HepG2 (cell line): Measurements from ENCODE around the gene TNFRSF13B. TPM values are rescaled to one million over a fixed set of nuclear protein-coding genes. Genes with fewer than 3 reads are reported as not detected.

Experiments used
- ATAC-seq: fragments of 200-7000 bp; cut with Tn5 transposase; 3 replicates; pipeline ENCODE4 v1.9.1; 2020; ENCODE audit warnings: mild to moderate bottlenecking, moderate library complexity
- BruUV-seq: library from RNA; stranded (reverse); fragments of 400-500 nt; replicated peaks from 2 replicates; lab custom pipeline; 2021; lab: Mats Ljungman, UMichigan
- CTCF ChIA-PET: fragments of 300-600 bp; formaldehyde crosslinking; extraction: SDS; loops from one replicate; lab custom pipeline; 2021; ENCODE audit warnings: low total read pairs, inconsistent platforms, low intra/inter-chr PET ratio; lab: Yijun Ruan, JAX
- POLR2A ChIA-PET: fragments of 350-600 bp; sonication (Branson Sonifier 250); formaldehyde crosslinking; loops from one replicate; lab custom pipeline; 2020; ENCODE audit warnings: antibody characterized with exemption, inconsistent platforms; lab: Yijun Ruan, JAX
- DNase-seq: peaks from one replicate; pipeline ENCODE4 v3.0.0-alpha.2; 2015; ENCODE audit warnings: low spot score
- FAIRE-seq: peaks from 3 replicates; lab custom pipeline; 2011; peaks lifted over from hg19 to GRCh38; lab: Jason Lieb, UNC
- H2AFZ ChIP-seq: one replicate; pipeline ENCODE4 v1.6.1; 2011; ENCODE audit warnings: low read length, inconsistent platforms
- H3K27ac ChIP-seq: fragments of 300-600 bp; 3 replicates; pipeline ENCODE4 v1.8.0; 2011; ENCODE audit warnings: mixed run types, mild to moderate bottlenecking, mixed read lengths, low read length, inconsistent platforms; ENCODE audit not compliant: insufficient read depth; ENCODE audit errors: extremely low read length
- H3K27me3 ChIP-seq, 2 experiments: fragments of 200-600 bp in 1 of 2; 2 replicates in 1 of 2; 3 replicates in 1 of 2; pipeline versions ENCODE4 v1.6.0 to v1.8.0; 2011; ENCODE audit warnings: low read length in 2 of 2, mild to moderate bottlenecking in 2 of 2, moderate library complexity in 2 of 2, inconsistent platforms in 1 of 2; ENCODE audit not compliant: insufficient read depth in 2 of 2, control insufficient read depth in 1 of 2
- H3K36me3 ChIP-seq, 2 experiments: fragments of 200-600 bp in 1 of 2; replicated peaks in 1 of 2; 2 replicates in 1 of 2; 3 replicates in 1 of 2; pipeline versions ENCODE4 v1.5.1 to v1.8.0; 2011; ENCODE audit warnings: low read length in 2 of 2, inconsistent platforms in 1 of 2; ENCODE audit not compliant: insufficient read depth in 2 of 2, control insufficient read depth in 1 of 2
- H3K4me1 ChIP-seq: 2 replicates; pipeline ENCODE4 v1.5.1; 2012; ENCODE audit warnings: low read length, inconsistent platforms; ENCODE audit not compliant: insufficient read depth
- H3K4me2 ChIP-seq: 2 replicates; pipeline ENCODE4 v1.6.0; 2011; ENCODE audit warnings: low read depth, low read length, inconsistent platforms
- H3K4me3 ChIP-seq, 3 experiments: fragments of 200-600 bp in 1 of 3; sonication (generic), shearing (Covaris generic) in 1 of 3; replicated peaks in 1 of 3; 2 replicates each; pipeline ENCODE4 v1.5.1; 2011 to 2016; ENCODE audit warnings: low read length in 3 of 3, inconsistent platforms in 2 of 3, low read depth in 2 of 3, mild to moderate bottlenecking in 2 of 3, control low read depth in 1 of 3, mixed read lengths in 1 of 3; ENCODE audit not compliant: insufficient read depth in 1 of 3
- H3K79me2 ChIP-seq: one replicate; pipeline ENCODE4 v1.6.1; 2011; ENCODE audit warnings: low read length, inconsistent platforms; ENCODE audit not compliant: insufficient read depth
- H3K9ac ChIP-seq: 2 replicates; pipeline ENCODE4 v1.6.0; 2011; ENCODE audit warnings: mild to moderate bottlenecking, low read depth, low read length, inconsistent platforms; ENCODE audit not compliant: insufficient read depth
- H3K9me3 ChIP-seq: 2 replicates; pipeline ENCODE4 v1.5.1; 2012; ENCODE audit warnings: mild to moderate bottlenecking, low read length
- H4K20me1 ChIP-seq: 2 replicates; pipeline ENCODE4 v1.6.0; 2011; ENCODE audit warnings: inconsistent platforms, mild to moderate bottlenecking, low read length, moderate library complexity; ENCODE audit not compliant: insufficient read depth
- CEBPB ChIP-seq: IDR thresholded peaks from 2 replicates; pipeline ENCODE4 v1.6.1; 2011; ENCODE audit warnings: low read depth, low read length, improper control_type of control experiment, borderline replicate concordance
- DPF2 ChIP-seq: sonication (generic); formaldehyde crosslinking; IDR thresholded peaks from 2 replicates; pipeline ENCODE4 v1.4.0; 2020; ENCODE audit warnings: mild to moderate bottlenecking, low read depth, missing genetic modification reagents, borderline replicate concordance
- ELF4 ChIP-seq: sonication (generic); formaldehyde crosslinking; IDR thresholded peaks from 2 replicates; pipeline ENCODE4 v1.5.0; 2020; ENCODE audit warnings: missing genetic modification reagents, mild to moderate bottlenecking, moderate library complexity, borderline replicate concordance
- FIP1L1 ChIP-seq: fragments of 200-400 bp; formaldehyde crosslinking; IDR thresholded peaks from 2 replicates; pipeline ENCODE4 v1.6.1; 2018; ENCODE audit warnings: low read depth, mild to moderate bottlenecking, low read length, moderate library complexity, borderline replicate concordance; ENCODE audit not compliant: insufficient read depth
- KAT2B ChIP-seq: fragments of 150-350 bp; IDR thresholded peaks from 2 replicates; pipeline ENCODE4 v1.6.1; 2014; ENCODE audit warnings: low read depth, low read length, borderline replicate concordance
- MAZ ChIP-seq, 2 experiments: sonication (generic) in 1 of 2; formaldehyde crosslinking in 1 of 2; IDR thresholded peaks; 2 replicates each; pipeline versions ENCODE4 v1.5.0 to v1.6.1; 2012 to 2020; ENCODE audit warnings: low read depth in 2 of 2, mild to moderate bottlenecking in 2 of 2, borderline replicate concordance in 1 of 2, improper control_type of control experiment in 1 of 2, low read length in 1 of 2, missing genetic modification reagents in 1 of 2, moderate library complexity in 1 of 2
- MTF1 ChIP-seq: sonication (generic); formaldehyde crosslinking; IDR thresholded peaks from 2 replicates; pipeline ENCODE4 v1.5.0; 2020; ENCODE audit warnings: missing genetic modification reagents
- RFX1 ChIP-seq: fragments of 450-650 bp; IDR thresholded peaks from 2 replicates; pipeline ENCODE4 v1.6.1; 2017
- SCMH1 ChIP-seq: sonication (generic); formaldehyde crosslinking; IDR thresholded peaks from 2 replicates; pipeline ENCODE4 v1.9.0; 2021; ENCODE audit warnings: missing genetic modification reagents, mild to moderate bottlenecking, borderline replicate concordance
- WIZ ChIP-seq: sonication (generic); formaldehyde crosslinking; IDR thresholded peaks from 2 replicates; pipeline ENCODE4 v1.5.1; 2020; ENCODE audit warnings: mild to moderate bottlenecking, missing genetic modification reagents
- ZNF3 ChIP-seq: IDR thresholded peaks from 2 replicates; pipeline ENCODE4 v1.7.0; 2017; ENCODE audit warnings: inconsistent platforms
- ZNF556 ChIP-seq: sonication (generic); formaldehyde crosslinking; IDR thresholded peaks from 2 replicates; pipeline ENCODE4 v1.4.0; 2020; ENCODE audit warnings: mild to moderate bottlenecking, missing genetic modification reagents, borderline replicate concordance
- ZNF652 ChIP-seq: IDR thresholded peaks from 2 replicates; pipeline ENCODE4 v1.6.1; 2016; ENCODE audit warnings: low read depth, borderline replicate concordance
- ZNF670 ChIP-seq: sonication (generic); formaldehyde crosslinking; IDR thresholded peaks from 2 replicates; pipeline ENCODE4 v1.8.0; 2022; ENCODE audit warnings: mild to moderate bottlenecking, missing genetic modification reagents, borderline replicate concordance
- ZNF747 ChIP-seq: sonication (generic); formaldehyde crosslinking; IDR thresholded peaks from 2 replicates; pipeline ENCODE4 v1.8.1; 2023; ENCODE audit warnings: missing genetic modification reagents, mild to moderate bottlenecking, borderline replicate concordance
- WGBS: methylation state at CpG from one replicate; pipeline ENCODE4 v1.1.6; 2017; ENCODE audit warnings: low lambda C conversion rate; 5-methylcytosine and 5-hydroxymethylcytosine counted together
- in situ Hi-C: cut with HindIII; loops from 2 replicates; pipeline ENCODE4 v1.10.0; 2017; ENCODE audit warnings: low pct_unique_long_range_greater_than_20kb; ENCODE audit not compliant: extremely low pct_ligation_motif_present
- intact Hi-C: fragments of 100-400 bp; cut with micrococcal nuclease; formaldehyde crosslinking; loops from one replicate; pipeline ENCODE4 v1.10.0; 2022; ENCODE audit not compliant: unreplicated experiment
- polyA plus RNA-seq, 8 experiments: library from polyadenylated mRNA; depleted of rRNA in 3 of 8; stranded (reverse) in 7 of 8; unstranded in 1 of 8; fragments of >200 nt; fragmentation: Illumina TruSeq in 4 of 8; extraction: Trizol in 4 of 8; gene quantifications; 2 replicates each; pipeline versions ENCODE4 v1.2.1 to v1.2.3, GENCODE V29; 2011 to 2016; ENCODE audit warnings: low read depth in 4 of 8, missing spikeins in 1 of 8, mixed read lengths in 1 of 8; ENCODE audit not compliant: insufficient read depth in 1 of 8
- total RNA-seq, 5 experiments: library from RNA; depleted of rRNA; stranded (reverse); fragments of >200 nt; fragmentation: Illumina TruSeq; extraction: Trizol; gene quantifications; 2 replicates each; pipeline ENCODE4 v1.2.3, GENCODE V29; 2016; ENCODE audit warnings: low read depth in 1 of 5
- TF ChIP-seq, protein P1 (sequence below): sonication (generic); formaldehyde crosslinking; IDR thresholded peaks from 2 replicates; pipeline ENCODE4 v1.9.0; 2022; ENCODE audit warnings: low read depth, missing genetic modification reagents

The TNFRSF13B gene
- total and polyA plus RNA-seq, 2 of the 13 experiments (the other 11 are each of a cell fraction or from before 2014, with no cell fraction given): not detected

DNA sequence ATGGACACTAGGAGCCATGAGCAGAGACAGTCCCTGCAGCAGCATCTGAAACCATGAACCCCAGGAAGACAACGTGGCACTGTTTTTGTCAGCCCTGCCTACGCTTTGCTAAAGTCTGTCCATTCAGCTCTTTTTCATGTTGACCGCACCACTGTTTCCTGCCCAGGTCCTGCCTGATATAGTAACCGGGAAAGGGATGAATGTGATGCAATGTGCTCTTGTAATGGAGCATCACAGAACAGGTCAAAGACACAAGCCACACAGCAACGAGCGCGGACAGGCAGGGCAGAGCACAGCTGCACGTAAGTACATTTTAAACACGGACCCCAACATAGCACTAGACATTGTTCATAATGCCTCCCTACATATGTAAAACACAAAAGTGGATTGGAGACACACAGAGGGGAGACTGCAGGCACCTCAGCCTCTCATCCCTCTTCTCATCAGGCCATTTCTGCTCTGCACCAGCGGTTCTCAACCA is 16.9 kb upstream of the TNFRSF13B start:
- in situ Hi-C loops: loop anchor here (5.0 kb wide), 1 partner anchor 66 kb away; no protein-coding TSS in a partner anchor
- TF ChIP-seq FIP1L1 (no peak), CEBPB (0 out of 2 replicates have a peak, but pooled peaks have one; percentile 19)
- ChIA-PET CTCF (no interaction called here), POLR2A (no interaction called here)
- DNase-seq (no peak), FAIRE-seq (no peak), ATAC-seq (no peak)
- Histone ChIP-seq H4K20me1 (no peaks in the 10 kb centered on the region), H3K4me1 (no peaks in the 10 kb centered on the region), H2AFZ (no peak overlapping the region), H3K79me2 (no peaks in the 10 kb centered on the region), H3K4me2 (no peak overlapping the region), H3K9me3 (no peaks in the 10 kb centered on the region), H3K36me3 (no peaks in the 10 kb centered on the region), H3K27me3 (peaks cover 0 to 5% of the 10 kb centered on the region in 2 experiments; a peak in 2 of 5 replicates), H3K4me3 (no peak overlapping the region), H3K27ac (no peak overlapping the region), H3K9ac (no peak overlapping the region)
- 39% methylated on average over 9 of the region's 10 CpGs for WGBS
- intact Hi-C loops: no loop called here
- BruUV-seq: no TSS peak

- Histone ChIP-seq H3K4me2 (no peak overlapping the region), H3K9ac (no peak overlapping the region)
- FAIRE-seq: no peak
- TF ChIP-seq ZNF556 (CRISPR knock-in tag): no peak
- no peak for TF ChIP-seq RFX1
- TF ChIP-seq KAT2B: no peak
- TF ChIP-seq, protein P1, sequence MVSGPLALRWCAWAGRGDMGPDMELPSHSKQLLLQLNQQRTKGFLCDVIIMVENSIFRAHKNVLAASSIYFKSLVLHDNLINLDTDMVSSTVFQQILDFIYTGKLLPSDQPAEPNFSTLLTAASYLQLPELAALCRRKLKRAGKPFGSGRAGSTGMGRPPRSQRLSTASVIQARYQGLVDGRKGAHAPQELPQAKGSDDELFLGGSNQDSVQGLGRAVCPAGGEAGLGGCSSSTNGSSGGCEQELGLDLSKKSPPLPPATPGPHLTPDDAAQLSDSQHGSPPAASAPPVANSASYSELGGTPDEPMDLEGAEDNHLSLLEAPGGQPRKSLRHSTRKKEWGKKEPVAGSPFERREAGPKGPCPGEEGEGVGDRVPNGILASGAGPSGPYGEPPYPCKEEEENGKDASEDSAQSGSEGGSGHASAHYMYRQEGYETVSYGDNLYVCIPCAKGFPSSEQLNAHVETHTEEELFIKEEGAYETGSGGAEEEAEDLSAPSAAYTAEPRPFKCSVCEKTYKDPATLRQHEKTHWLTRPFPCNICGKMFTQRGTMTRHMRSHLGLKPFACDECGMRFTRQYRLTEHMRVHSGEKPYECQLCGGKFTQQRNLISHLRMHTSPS: no peak
- TF ChIP-seq ZNF3 (CRISPR knock-in tag): no peak
- no peak for TF ChIP-seq ZNF652 (CRISPR knock-in tag)
- TF ChIP-seq MAZ (IDR thresholded peaks at IDR 0.05; ENCODE audit: borderline replicate concordance, low read depth, low read length): no peak
- TF ChIP-seq MAZ (CRISPR knock-in tag; IDR thresholded peaks at IDR 0.05; ENCODE audit: low read depth): no peak
- no peak for TF ChIP-seq DPF2 (CRISPR knock-in tag)
- no peak for TF ChIP-seq WIZ (CRISPR knock-in tag)
- TF ChIP-seq SCMH1: no peak
- no peak for TF ChIP-seq ZNF747 (CRISPR knock-in tag)
- TF ChIP-seq ZNF670: no peak
- TF ChIP-seq ELF4 (CRISPR knock-in tag): no peak
- no peak for TF ChIP-seq MTF1
These were observed 16.1 kb upstream of the TNFRSF13B start for GRCh38 chr17:16987830-16988601.

More at GRCh38 chr17:16987830-16988601, 16.1 kb upstream of the TNFRSF13B start:
- ChIA-PET POLR2A (no interaction called here), CTCF (no interaction called here)
- Histone ChIP-seq H3K27me3 (peaks cover 0 to 10% of the 10 kb centered on the region in 2 experiments; a peak in 3 of 5 replicates), H3K9me3 (no peaks in the 10 kb centered on the region), H4K20me1 (no peaks in the 10 kb centered on the region), H3K27ac (no peak overlapping the region), H3K79me2 (no peaks in the 10 kb centered on the region), H3K4me1 (no peaks in the 10 kb centered on the region), H3K36me3 (no peaks in the 10 kb centered on the region), H3K4me3 (no peak overlapping the region), H2AFZ (no peak overlapping the region)
- DNase-seq: no peak
- in situ Hi-C loops: loop anchor here (5.0 kb wide), 1 partner anchor 66 kb away; no protein-coding TSS in a partner anchor
- ATAC-seq: peak; percentile 24; the same call in 1 of the 3 replicates
- WGBS: 19% methylated on average over 8 of the region's 11 CpGs
- BruUV-seq: no TSS peak
- intact Hi-C loops: no loop called here
